Large intestine (tissue), 3 donors: ENCODE data around the gene JPH3. TPM values are rescaled to one million over a fixed set of nuclear protein-coding genes. Genes with fewer than 3 reads are reported as not detected.

Source experiments
- DNase-seq, 2 donors: peaks; one replicate each; pipeline versions ENCODE4 v3.0.0 to v3.0.0-alpha.2; 2013
- H3K27ac ChIP-seq: one replicate; pipeline ENCODE4 v1.5.1; 2013; ENCODE audit warnings: low read length
- H3K27me3 ChIP-seq: 2 replicates; pipeline ENCODE4 v1.6.1; 2013; ENCODE audit warnings: low read length; ENCODE audit not compliant: control insufficient read depth, insufficient read depth
- H3K36me3 ChIP-seq: 2 replicates; pipeline ENCODE4 v1.6.1; 2013; ENCODE audit warnings: low read length; ENCODE audit not compliant: control insufficient read depth, insufficient read depth
- H3K4me1 ChIP-seq: one replicate; pipeline ENCODE4 v1.6.1; 2013; ENCODE audit warnings: low read length; ENCODE audit not compliant: control insufficient read depth, insufficient read depth
- H3K4me3 ChIP-seq: one replicate; pipeline ENCODE4 v1.5.1; 2013; ENCODE audit warnings: low read length
- H3K9me3 ChIP-seq: one replicate; pipeline ENCODE4 v1.6.1; 2013; ENCODE audit warnings: mild to moderate bottlenecking, low read depth, low read length, moderate library complexity; ENCODE audit not compliant: control insufficient read depth
- WGBS: methylation state at CpG from one replicate; pipeline ENCODE4 v1.1.5; 2013; ENCODE audit warnings: low lambda C conversion rate; ENCODE audit not compliant: insufficient coverage; 5-methylcytosine and 5-hydroxymethylcytosine counted together
- polyA plus RNA-seq: library from polyadenylated mRNA; unstranded; fragments of 120-200 nt; gene quantifications from one replicate; pipeline ENCODE4 v1.2.1, GENCODE V29; 2013

The JPH3 gene
- polyA plus RNA-seq, 1 donor, result 2.2 TPM

- Histone ChIP-seq H3K27ac (no peak overlapping the region), H3K4me3 (no peak overlapping the region), H3K9me3 (no peaks in the 10 kb centered on the region), H3K4me1 (no peaks in the 10 kb centered on the region), H3K27me3 (peaks cover 6% of the 10 kb centered on the region), H3K36me3 (no peaks in the 10 kb centered on the region)
- DNase-seq, result no peak
- WGBS, result no CpG with 5 or more reads among the region's 14 CpGs
These were observed 24.1 kb downstream of the JPH3 start for GRCh38 chr16:87626401-87626800.

- no CpG with 5 or more reads among the region's 6 CpGs for WGBS
- Histone ChIP-seq H3K4me3 (no peak overlapping the region), H3K4me1 (no peaks in the 10 kb centered on the region), H3K27me3 (peaks cover 6% of the 10 kb centered on the region), H3K9me3 (no peaks in the 10 kb centered on the region), H3K27ac (no peak overlapping the region), H3K36me3 (no peaks in the 10 kb centered on the region)
- DNase-seq, result no peak
These were observed 24.6 kb downstream of the JPH3 start for GRCh38 chr16:87626905-87627304.

DNA sequence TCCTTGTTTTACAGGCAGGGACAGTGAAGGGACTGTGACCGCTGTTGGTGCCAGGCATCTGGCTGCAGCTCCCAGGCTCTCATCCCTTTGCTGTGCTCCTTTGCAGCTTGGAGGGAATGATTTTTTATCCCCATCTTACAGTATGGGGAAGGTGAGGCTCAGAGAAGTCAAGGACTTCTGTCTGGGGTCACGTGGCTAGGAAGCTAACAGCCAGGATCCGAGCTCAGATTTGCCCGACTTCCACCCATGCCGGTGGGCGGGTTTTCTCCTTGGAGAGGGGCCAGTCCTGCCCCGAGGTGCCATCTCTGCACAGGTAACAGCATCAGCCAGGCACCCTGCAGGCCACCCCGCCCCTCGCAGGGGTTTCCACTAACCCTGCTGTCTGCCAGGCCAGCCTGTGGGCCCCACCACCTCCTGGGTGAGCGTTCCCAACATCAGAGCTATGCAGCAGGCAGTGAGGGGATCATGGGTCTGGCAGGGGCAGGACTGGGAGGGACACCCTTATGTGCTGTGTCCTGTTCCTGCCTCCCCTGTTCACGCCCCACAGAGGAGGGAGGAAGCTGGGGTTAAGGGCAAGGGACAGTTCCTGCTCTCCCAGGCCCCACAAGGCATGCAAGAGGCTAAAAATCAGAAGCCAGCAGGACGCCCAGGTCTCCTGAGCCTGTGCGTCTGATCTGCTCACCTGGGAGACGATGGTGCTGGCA, 25.4 kb downstream of the JPH3 start:
- Histone ChIP-seq H3K36me3 (no peaks in the 10 kb centered on the region), H3K4me1 (no peaks in the 10 kb centered on the region), H3K4me3 (no peak overlapping the region), H3K27me3 (peaks cover 6% of the 10 kb centered on the region), H3K27ac (no peak overlapping the region), H3K9me3 (no peaks in the 10 kb centered on the region)
- no peak for DNase-seq
- WGBS, result no CpG with 5 or more reads among the region's 14 CpGs

- Histone ChIP-seq H3K9me3 (no peaks in the 10 kb centered on the region), H3K27me3 (peaks cover 6% of the 10 kb centered on the region), H3K4me1 (no peaks in the 10 kb centered on the region), H3K4me3 (no peak overlapping the region), H3K27ac (no peak overlapping the region), H3K36me3 (no peaks in the 10 kb centered on the region)
- DNase-seq, result no peak
- no CpG with 5 or more reads among the region's 25 CpGs for WGBS
These were observed 26.1 kb downstream of the JPH3 start for GRCh38 chr16:87628246-87628923.

GRCh38 chr16:87628940-87629339, 26.6 kb downstream of the JPH3 start:
- no peak for DNase-seq
- Histone ChIP-seq H3K36me3 (no peaks in the 10 kb centered on the region), H3K27me3 (peaks cover 6% of the 10 kb centered on the region), H3K4me3 (no peak overlapping the region), H3K9me3 (no peaks in the 10 kb centered on the region), H3K27ac (no peak overlapping the region), H3K4me1 (no peaks in the 10 kb centered on the region)
- WGBS, result no CpG with 5 or more reads among the region's 7 CpGs

GRCh38 chr16:87631067-87631466, 28.8 kb downstream of the JPH3 start:
- H3K4me3 ChIP-seq, result no peak overlapping the region
- no peak overlapping the region for H3K27ac ChIP-seq
- peaks cover 5% of the 10 kb centered on the region for H3K4me1 ChIP-seq
- H3K36me3 ChIP-seq, result no peaks in the 10 kb centered on the region
- DNase-seq, result no peak
- WGBS, result no CpG with 5 or more reads among the region's 2 CpGs
- peaks cover 6% of the 10 kb centered on the region for H3K27me3 ChIP-seq
- no peaks in the 10 kb centered on the region for H3K9me3 ChIP-seq

- Histone ChIP-seq H3K4me3 (no peak overlapping the region), H3K4me1 (peaks cover 11% of the 10 kb centered on the region), H3K27me3 (peaks cover 5% of the 10 kb centered on the region), H3K9me3 (no peaks in the 10 kb centered on the region), H3K36me3 (no peaks in the 10 kb centered on the region), H3K27ac (no peak overlapping the region)
- no peak for DNase-seq
- WGBS, result no CpG with 5 or more reads among the region's 14 CpGs
These were observed 32.1 kb downstream of the JPH3 start for GRCh38 chr16:87634411-87634810.

DNA sequence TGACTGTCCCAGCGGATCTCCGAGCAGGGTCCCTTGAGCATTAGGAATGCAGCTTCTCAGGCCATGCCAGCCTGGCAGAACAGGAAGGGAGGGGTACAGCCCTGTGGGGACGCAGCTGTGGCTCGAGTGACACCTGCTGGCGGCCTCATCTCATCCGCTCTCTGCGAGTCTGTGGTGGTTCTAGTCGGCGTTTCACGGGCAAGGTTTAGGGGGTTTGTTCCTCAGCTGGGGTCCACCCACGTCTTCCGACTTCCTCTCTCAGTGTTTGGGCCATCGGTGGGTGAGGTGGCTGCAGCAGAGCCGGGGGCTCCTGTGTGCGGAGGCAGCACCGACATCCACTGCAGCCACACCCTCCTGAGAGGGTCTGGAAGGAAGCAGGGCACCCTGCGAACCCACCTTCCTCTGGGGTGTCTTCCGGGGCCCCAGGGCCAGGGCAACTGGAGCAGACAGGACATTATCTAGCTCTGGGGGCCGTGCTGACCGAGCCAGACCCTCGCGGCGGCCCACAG, 33.3 kb downstream of the JPH3 start:
- H3K27ac ChIP-seq, result no peak overlapping the region

DNA sequence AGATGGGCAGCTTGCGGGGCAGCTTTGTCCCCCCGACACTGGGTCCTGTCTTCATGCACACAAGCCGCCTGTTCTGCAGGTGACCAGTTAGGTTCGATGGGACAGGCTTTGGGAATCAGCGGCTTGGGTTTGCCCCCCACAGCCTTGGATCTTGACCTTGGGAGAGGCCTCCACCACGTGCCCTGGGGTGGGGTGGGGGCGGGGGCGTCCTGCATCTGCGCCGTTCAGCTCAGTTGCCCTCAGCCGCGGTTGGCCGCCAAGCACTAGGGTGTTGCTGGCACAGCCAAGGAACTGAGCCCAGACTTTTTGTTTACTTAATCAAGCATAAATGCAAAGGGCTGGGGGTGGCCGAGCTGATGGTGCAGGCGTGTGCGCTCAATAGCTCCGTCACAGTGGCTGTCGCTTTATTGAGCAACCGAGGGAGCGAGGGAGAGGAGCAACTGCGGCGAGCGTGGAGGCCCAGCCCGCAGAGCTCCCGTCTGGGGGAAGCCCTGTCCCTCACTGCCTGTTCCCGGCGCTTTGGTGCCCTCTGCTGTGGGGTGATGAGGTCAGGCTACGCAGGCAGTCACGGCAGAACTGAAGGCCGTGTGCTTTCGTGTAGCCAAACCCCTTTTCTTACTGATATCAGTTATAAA, 33.9 kb downstream of the JPH3 start:
- no peak overlapping the region for H3K27ac ChIP-seq
- WGBS, result no CpG with 5 or more reads among the region's 31 CpGs
- peaks cover 11% of the 10 kb centered on the region for H3K4me1 ChIP-seq
- no peak overlapping the region for H3K4me3 ChIP-seq
- H3K27me3 ChIP-seq, result peaks cover 2% of the 10 kb centered on the region
- no peaks in the 10 kb centered on the region for H3K9me3 ChIP-seq
- H3K36me3 ChIP-seq, result no peaks in the 10 kb centered on the region
- DNase-seq, result peak; percentile 51 to 68

More for the DNA sequence above, 33.3 kb downstream of the JPH3 start:
- Histone ChIP-seq H3K27me3 (peaks cover 2% of the 10 kb centered on the region), H3K4me1 (peaks cover 11% of the 10 kb centered on the region), H3K9me3 (no peaks in the 10 kb centered on the region), H3K4me3 (no peak overlapping the region), H3K36me3 (no peaks in the 10 kb centered on the region)
- DNase-seq, result peak; percentile 19 to 45
- WGBS, result no CpG with 5 or more reads among the region's 23 CpGs

DNA sequence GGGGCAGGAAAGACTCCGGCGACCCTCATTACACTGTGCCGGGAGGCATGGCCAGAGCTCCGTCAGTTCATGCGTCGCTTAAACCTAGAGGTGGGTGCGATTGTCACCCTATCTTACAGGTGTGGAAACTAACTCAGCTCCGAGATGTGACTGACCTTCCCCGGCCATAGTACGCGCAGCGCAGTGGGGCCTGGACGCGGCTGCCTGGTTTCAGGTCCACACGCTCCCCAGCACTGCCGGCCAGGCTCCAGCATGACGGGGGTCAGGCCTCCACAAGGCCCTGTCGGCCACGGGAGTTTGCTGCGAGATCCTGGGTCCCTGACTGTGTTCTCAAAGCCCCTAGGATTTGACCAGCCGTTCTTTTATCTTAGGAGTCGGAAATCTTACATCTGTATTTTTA, 34.4 kb downstream of the JPH3 start:
- no peak for DNase-seq
- no peaks in the 10 kb centered on the region for H3K36me3 ChIP-seq
- 70% methylated on average over 2 of the region's 22 CpGs for WGBS
- peaks cover 2% of the 10 kb centered on the region for H3K27me3 ChIP-seq
- H3K4me1 ChIP-seq, result peaks cover 11% of the 10 kb centered on the region
- H3K27ac ChIP-seq, result no peak overlapping the region
- H3K4me3 ChIP-seq, result no peak overlapping the region
- H3K9me3 ChIP-seq, result no peaks in the 10 kb centered on the region
